Muscle layer of colon (tissue), 2 donors: ENCODE measurements around the gene ALDH2.
"Not testable (repeated sequence)": the region's sequence is repeated elsewhere in the genome, so short reads cannot be mapped to it uniquely, and the experiment has no call there.

Source experiments
- H3K27ac ChIP-seq: one replicate; pipeline ENCODE4 v1.7.0; 2013; ENCODE audit warnings: low read depth, mild to moderate bottlenecking, low read length, moderate library complexity
- H3K27me3 ChIP-seq, 2 donors: one replicate each; pipeline ENCODE4 v1.7.0; 2013; ENCODE audit warnings: low read length in 2 of 2, mild to moderate bottlenecking in 2 of 2; ENCODE audit not compliant: insufficient read depth in 2 of 2, control insufficient read depth in 1 of 2
- H3K36me3 ChIP-seq: one replicate; pipeline ENCODE4 v1.7.0; 2013; ENCODE audit warnings: mild to moderate bottlenecking, low read length; ENCODE audit not compliant: insufficient read depth
- H3K4me1 ChIP-seq: one replicate; pipeline ENCODE4 v1.7.0; 2013; ENCODE audit warnings: mild to moderate bottlenecking, low read length; ENCODE audit not compliant: insufficient read depth
- H3K4me3 ChIP-seq, 2 donors: one replicate each; pipeline ENCODE4 v1.7.0; 2013; ENCODE audit warnings: low read length in 2 of 2, low read depth in 1 of 2, mild to moderate bottlenecking in 1 of 2, moderate library complexity in 1 of 2
- H3K9ac ChIP-seq: one replicate; pipeline ENCODE4 v1.7.0; 2013; ENCODE audit warnings: low read length
- H3K9me3 ChIP-seq: one replicate; pipeline ENCODE4 v1.7.0; 2013; ENCODE audit warnings: mild to moderate bottlenecking, low read length
- donor health status: abdominal sarcoma.
- donor health status: Adenocarcinoma of cecum.

ALDH2 gene

DNA sequence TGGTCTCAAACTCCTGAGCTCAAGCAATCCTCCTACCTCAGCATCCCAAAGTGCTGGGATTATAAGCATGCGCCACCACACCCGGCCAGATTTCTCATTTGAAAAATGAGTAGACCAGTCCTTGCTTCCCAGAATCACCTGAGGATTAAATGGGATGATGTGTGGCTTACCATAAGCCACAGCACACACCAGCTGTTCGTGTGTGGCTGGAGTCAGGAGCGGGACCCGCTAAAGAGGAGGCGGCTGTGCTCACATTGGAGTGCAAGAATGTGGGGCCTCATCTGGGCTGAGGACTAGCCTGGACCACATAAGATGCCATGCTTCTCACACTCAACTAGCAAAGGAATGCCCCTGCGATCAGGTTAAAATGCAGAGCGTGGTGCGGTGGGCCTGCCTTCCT is 6.7 kb upstream of the ALDH2 start:
- no peak overlapping the region for H3K27ac ChIP-seq
- H3K36me3 ChIP-seq: peaks cover 16% of the 10 kb centered on the region
- no peak overlapping the region for H3K9ac ChIP-seq
- no peak overlapping the region for H3K4me3 ChIP-seq
- peaks cover 18% of the 10 kb centered on the region for H3K4me1 ChIP-seq
- no peaks in the 10 kb centered on the region for H3K9me3 ChIP-seq
- H3K27me3 ChIP-seq: no peaks in the 10 kb centered on the region

DNA sequence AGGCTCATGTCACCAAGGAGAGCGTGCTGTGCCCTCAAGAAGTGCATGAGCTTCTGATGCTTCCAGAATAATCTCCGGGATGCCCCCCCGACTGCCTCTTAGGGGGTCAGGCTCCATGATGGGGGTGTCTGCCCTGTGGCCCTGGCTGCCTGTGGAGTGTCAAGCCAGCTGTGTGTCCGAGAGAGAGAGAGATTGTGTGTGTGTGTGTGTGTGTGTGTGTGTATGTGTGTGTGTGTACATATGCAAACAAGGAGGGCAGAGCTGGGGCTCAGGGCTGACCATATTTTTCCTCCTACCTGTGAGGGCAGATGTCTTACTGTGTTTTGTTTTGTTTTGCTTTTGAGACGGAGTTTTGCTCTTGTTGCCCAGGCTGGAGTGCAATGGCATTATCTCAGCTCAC is 5.6 kb upstream of the ALDH2 start:
- Histone ChIP-seq H3K9me3 (no peaks in the 10 kb centered on the region), H3K27me3 (no peaks in the 10 kb centered on the region), H3K4me1 (peaks cover 18% of the 10 kb centered on the region), H3K9ac (no peak overlapping the region), H3K36me3 (peaks cover 7% of the 10 kb centered on the region), H3K27ac (no peak overlapping the region), H3K4me3 (no peak overlapping the region)

DNA sequence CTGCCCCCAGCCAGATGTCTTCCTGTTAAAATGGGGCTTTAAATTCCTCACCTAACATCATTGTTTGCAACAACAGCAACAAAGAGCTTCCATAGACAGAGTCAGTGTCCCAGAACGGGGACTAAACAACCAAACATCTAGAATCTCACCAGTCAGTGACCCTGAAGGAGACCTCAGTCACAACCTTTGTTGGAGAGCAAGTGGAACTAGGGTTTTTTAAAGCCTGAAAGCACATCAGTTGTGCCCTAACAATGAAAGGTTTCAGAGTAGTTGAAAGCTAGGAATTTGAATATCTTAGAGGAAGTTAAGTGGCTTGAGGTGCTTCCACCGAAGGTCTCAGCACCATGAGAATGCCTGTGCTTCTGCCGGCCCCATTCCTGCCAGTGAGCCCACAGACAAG is 5.0 kb upstream of the ALDH2 start:
- no peaks in the 10 kb centered on the region for H3K9me3 ChIP-seq
- no peaks in the 10 kb centered on the region for H3K27me3 ChIP-seq
- peaks cover 6% of the 10 kb centered on the region for H3K36me3 ChIP-seq
- no peak overlapping the region for H3K4me3 ChIP-seq
- peaks cover 18% of the 10 kb centered on the region for H3K4me1 ChIP-seq
- H3K27ac ChIP-seq: no peak overlapping the region
- no peak overlapping the region for H3K9ac ChIP-seq

DNA sequence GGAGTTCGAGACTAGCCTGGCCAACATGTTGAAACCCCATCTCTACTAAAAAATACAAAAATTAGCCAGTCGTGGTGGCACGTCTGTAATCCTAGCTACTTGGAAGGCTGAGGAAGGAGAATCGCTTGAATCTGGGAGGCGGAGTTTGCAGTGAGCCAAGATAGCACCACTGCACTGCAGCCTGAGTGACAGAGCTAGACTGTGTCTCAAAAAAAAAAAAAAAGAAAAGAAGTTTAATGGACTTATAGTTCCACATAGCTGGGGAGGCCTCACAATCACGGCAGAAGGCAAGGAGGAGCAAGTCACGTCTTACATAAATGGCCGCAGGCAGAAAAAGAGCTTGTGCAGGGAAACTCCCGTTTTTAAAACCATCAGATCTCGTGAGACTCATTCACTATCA is 3.2 kb upstream of the ALDH2 start:
- H3K4me1 ChIP-seq, H3K4me3 ChIP-seq, H3K9ac ChIP-seq, H3K36me3 ChIP-seq, H3K27me3 ChIP-seq, H3K27ac ChIP-seq, H3K9me3 ChIP-seq: not testable (repeated sequence)

DNA sequence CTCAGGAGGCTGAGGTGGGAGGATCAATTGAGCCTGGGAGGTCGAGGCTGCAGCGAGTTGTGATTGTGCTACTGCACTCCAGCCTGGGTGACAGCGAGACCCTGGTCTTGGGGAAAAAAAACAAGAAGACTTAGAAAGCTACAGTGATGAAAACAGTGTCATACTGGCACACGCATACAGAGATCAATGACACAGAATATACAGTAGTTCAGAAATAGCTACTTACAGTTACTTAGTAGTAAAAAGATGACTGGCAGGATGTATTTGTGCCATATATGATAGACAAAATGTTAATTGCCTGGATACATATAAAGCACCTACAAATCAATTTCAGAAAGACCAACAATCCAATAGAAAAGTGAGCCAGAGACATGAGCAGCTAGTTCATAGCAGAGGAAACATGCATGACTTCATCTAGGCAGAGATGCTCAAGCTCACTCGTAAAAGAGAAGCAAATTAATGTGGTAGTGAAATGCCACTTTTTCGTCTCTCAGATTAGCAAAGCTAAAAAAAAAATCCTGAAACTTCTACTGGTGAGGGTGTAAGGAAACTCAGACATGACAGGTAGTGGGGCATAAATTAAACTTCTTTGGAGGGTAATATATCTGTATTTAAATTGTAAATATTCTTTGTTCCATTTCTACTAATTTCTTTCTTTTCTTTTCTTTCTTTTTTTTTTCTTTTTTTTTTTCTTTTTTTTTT is 2.5 kb upstream of the ALDH2 start:
- Histone ChIP-seq H3K4me1 (peaks cover 15% of the 10 kb centered on the region), H3K9ac (no peak overlapping the region), H3K27ac (no peak overlapping the region), H3K27me3 (no peaks in the 10 kb centered on the region), H3K9me3 (no peaks in the 10 kb centered on the region), H3K4me3 (no peak overlapping the region), H3K36me3 (no peaks in the 10 kb centered on the region)

DNA sequence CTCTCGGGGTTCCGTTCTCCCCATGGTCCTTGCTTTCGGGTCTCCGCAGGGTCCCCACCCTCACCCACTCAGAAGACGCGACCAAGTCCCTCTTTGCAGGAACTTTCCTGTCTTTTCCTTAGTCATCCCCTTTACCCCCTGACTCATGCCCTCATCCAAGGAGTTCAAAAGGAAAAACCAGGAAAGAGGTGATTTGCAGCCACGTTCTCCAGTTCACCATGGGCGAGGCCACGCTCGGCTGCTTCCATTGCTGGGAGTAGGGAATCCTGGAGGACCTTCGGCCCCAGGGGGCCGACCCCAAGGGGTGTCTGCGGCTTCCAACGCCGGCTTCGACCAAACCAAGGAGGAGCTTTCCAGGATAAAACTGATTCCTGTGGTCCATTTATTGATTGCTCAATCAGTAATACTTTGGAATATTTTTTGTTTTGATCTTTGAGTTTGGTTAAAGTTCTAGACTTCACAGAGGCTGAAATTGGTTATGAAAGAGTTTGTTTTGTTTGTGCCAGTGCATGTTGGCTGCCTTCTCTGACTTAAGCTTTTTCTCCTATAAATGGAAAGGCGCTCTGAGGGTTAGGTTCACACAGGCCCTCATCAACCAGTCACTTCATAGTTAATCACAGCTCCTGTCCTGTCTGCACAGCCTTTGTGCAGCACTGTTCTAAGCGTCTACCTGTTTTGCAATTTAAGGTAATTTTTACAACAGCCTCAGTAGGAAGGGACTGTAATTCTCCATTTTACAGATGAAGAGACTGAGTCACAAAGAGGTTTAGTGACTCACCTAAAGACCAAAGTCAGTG is 827 bp downstream of the ALDH2 start:
- Histone ChIP-seq H3K9me3 (no peaks in the 10 kb centered on the region), H3K36me3 (no peaks in the 10 kb centered on the region), H3K4me1 (peaks cover 35% of the 10 kb centered on the region), H3K9ac (peak overlapping the region; percentile 80), H3K4me3 (peak overlapping the region; percentile 67 to 97), H3K27ac (peak overlapping the region; percentile 75), H3K27me3 (no peaks in the 10 kb centered on the region)

DNA sequence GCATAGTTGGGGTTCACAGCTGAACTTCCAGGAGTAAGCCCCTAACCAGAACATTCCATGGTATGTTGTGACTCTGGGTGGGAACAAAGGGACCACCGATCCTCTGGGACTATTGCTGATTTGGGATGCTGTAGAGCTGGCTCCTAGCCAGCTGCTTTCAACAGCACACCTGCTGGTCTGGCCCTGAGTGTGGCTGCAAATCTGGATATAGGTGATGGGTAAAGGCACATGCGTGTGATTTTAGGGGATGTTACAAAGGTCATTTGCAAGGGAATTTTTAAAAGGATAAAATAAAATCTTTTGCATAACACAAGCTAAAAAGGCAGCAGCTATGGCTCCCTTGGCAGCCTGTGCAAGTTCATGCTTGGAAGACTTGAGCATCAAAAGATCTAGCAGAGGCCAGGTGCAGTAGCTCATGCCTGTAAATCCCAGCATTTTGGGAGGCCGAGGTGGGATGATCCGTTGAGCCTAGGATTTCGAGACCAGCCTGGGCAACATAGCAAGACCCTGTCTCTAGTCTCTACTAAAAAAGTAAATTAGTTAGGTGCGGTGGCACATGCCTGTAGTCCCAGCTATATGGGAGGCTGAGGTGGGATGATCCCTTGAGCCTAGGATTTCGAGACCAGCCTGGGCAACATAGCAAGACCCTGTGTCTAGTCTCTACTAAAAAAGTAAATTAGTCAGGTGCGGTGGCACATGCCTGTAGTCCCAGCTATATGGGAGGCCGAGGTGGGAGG is 1.6 kb downstream of the ALDH2 start:
- H3K36me3 ChIP-seq: no peaks in the 10 kb centered on the region
- no peaks in the 10 kb centered on the region for H3K27me3 ChIP-seq
- peak overlapping the region; percentile 80 for H3K9ac ChIP-seq
- peak overlapping the region; percentile 75 for H3K27ac ChIP-seq
- peaks cover 43% of the 10 kb centered on the region for H3K4me1 ChIP-seq
- H3K4me3 ChIP-seq: peak overlapping the region; percentile 67 to 97
- no peaks in the 10 kb centered on the region for H3K9me3 ChIP-seq

DNA sequence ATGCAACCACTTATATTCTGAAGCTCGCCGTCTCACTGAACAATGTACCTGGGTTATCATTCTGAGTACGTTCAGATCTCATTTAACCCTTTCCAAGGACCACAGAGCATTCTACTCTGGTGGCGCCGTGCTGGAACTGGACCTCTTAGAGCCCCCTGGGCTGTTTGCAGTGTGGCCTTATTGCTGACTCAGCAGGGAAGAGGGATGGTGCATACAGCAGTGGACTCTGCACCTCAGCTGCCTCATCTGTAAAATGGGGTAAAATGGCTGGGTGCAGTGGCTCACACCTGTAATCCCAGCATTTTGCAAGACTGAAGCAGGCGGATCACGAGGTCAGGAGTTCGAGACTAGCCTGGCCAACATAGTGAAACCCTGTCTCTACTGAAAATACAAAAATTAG is 2.9 kb downstream of the ALDH2 start:
- Histone ChIP-seq H3K9ac (no peak overlapping the region), H3K27ac (no peak overlapping the region), H3K36me3 (no peaks in the 10 kb centered on the region), H3K9me3 (no peaks in the 10 kb centered on the region), H3K4me1 (peaks cover 56% of the 10 kb centered on the region), H3K4me3 (peak overlapping the region in 1 of 2 donors; percentile 97), H3K27me3 (no peaks in the 10 kb centered on the region)

DNA sequence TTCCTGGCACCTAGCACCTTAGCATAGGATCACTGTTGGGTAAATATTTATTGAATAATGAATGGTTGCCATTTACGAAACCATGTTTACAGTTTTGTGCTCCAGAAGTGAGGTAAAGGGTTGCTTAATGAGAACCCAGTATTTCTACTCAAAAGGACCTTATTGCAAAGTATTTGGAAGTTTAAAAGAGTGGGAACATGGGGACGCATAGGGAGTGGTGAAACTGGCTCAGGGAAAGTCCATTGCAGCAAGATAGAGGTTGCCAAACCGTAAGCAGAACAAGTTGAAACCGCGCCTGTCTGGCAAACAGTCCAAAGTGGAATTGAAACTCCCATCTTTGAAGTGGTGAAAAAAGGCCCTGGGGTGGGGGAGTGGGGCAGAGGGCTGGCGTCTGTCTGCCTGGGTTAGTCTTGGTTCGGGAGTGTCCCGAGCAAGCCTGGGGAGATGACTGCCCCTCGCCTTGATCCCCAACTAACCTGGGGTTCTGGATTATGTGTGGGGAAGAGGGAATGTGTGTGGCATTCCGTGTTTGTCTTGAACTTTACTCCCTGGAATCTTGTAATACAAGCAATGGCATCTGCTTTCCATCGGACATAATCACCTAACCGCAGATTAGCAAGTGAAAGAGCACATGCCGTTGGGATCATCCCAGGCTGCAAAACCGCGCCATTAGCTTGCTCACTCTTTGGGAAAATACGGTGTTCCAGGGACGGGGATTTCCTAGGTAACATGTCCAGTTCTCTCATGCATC is 7.2 kb downstream of the ALDH2 start:
- H3K9ac ChIP-seq: peak overlapping the region; percentile 13
- no peaks in the 10 kb centered on the region for H3K27me3 ChIP-seq
- no peaks in the 10 kb centered on the region for H3K9me3 ChIP-seq
- H3K4me1 ChIP-seq: peaks cover 79% of the 10 kb centered on the region
- H3K36me3 ChIP-seq: no peaks in the 10 kb centered on the region
- peak overlapping the region; percentile 99 for H3K27ac ChIP-seq
- H3K4me3 ChIP-seq: peak overlapping the region; percentile 10 to 41

DNA sequence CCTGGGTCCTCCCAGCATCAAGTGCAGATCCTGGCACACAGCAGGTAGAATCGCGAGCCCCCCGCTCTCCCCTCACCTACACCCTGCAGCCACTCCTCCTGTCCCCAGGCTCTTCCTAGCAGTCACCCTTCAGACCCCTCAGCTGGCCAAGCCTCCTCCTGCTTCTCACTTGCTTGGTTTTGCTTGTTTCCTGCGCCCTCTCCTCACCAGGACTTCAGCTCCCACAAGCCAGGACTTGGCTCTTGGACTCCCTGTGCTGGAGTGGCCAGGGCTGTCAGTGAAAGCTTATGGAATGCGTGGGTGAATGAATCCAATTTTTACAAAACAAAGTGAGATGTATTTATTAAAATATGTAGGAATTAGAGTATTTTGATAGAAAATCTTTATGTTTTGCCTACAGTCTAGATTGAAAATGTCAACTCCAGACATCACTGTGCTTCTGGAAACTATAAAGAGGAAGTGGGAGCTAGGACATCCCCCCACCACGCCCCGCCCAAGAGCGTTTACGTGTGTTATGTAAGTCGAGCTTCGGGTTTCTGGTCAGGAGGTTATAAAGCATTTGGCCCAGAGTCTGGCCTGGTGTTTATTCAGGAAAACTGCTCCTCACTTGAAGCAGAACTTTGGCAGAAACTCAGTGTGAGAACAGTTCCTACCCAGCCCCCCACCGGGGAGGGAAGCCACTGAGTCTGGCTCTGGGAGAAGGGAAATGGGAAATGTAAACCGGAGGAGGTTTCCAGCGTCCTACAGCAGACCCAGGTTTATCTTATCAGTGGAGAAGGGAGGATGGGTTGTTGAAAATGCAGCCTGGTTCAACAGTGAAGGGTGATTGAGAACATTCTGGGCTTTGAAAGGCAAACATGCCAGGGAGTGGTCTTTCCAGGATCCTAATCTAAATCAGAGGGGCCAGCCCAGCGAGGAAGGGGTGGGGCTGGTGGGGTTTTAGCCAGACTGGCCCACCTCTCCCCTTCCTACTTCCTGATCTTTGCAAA is 8.8 kb downstream of the ALDH2 start:
- Histone ChIP-seq H3K4me1 (peaks cover 70% of the 10 kb centered on the region), H3K9me3 (no peaks in the 10 kb centered on the region), H3K27ac (peak overlapping the region; percentile 99), H3K36me3 (peaks cover 5% of the 10 kb centered on the region), H3K9ac (peak overlapping the region; percentile 13), H3K4me3 (peak overlapping the region in 1 of 2 donors; percentile 41), H3K27me3 (no peaks in the 10 kb centered on the region)
